Naive B cell (primary cell): Measurements from ENCODE around the gene TMIGD1. TPM values are rescaled to one million over a fixed set of nuclear protein-coding genes. Genes with fewer than 3 reads are reported as not detected.

Experiments
- ATAC-seq, 2 donors: fragments of 150-1000 bp; cut with Tn5 transposase; 2 replicates each; pipeline ENCODE4 v1.10.0; 2021; ENCODE audit warnings: low read depth in 2 of 2, mild to moderate bottlenecking in 2 of 2, moderate library complexity in 2 of 2
- DNase-seq: peaks from one replicate; pipeline ENCODE4 v3.0.0; 2022
- H3K27ac Mint-ChIP-seq, 6 donors: one replicate each; pipeline ENCODE4 v1.8.0; 2020 to 2022; ENCODE audit warnings: mild to moderate bottlenecking in 6 of 6, mixed read lengths in 6 of 6, moderate library complexity in 5 of 6, inconsistent platforms in 2 of 6
- H3K27me3 Mint-ChIP-seq, 3 donors: one replicate each; pipeline ENCODE4 v1.8.0; 2021 to 2022; ENCODE audit warnings: mixed read lengths in 3 of 3, mild to moderate bottlenecking in 1 of 3
- H3K36me3 Mint-ChIP-seq, 2 donors: one replicate each; pipeline ENCODE4 v1.8.0; 2020 to 2022; ENCODE audit warnings: mixed read lengths in 2 of 2, inconsistent platforms in 1 of 2, mild to moderate bottlenecking in 1 of 2
- H3K4me1 Mint-ChIP-seq, 3 donors: one replicate each; pipeline ENCODE4 v1.8.0; 2020 to 2022; ENCODE audit warnings: mixed read lengths in 3 of 3, inconsistent platforms in 1 of 3, mild to moderate bottlenecking in 1 of 3, moderate library complexity in 1 of 3
- H3K4me3 Mint-ChIP-seq, 8 donors: one replicate each; pipeline ENCODE4 v1.8.0; 2020 to 2022; ENCODE audit warnings: mild to moderate bottlenecking in 8 of 8, mixed read lengths in 8 of 8, moderate library complexity in 8 of 8, inconsistent platforms in 2 of 8
- H3K9me3 Mint-ChIP-seq, 7 donors: one replicate each; pipeline ENCODE4 v1.8.0; 2020 to 2022; ENCODE audit warnings: mixed read lengths in 7 of 7, mild to moderate bottlenecking in 5 of 7, inconsistent platforms in 2 of 7, moderate library complexity in 1 of 7
- polyA plus RNA-seq, 6 donors: library from polyadenylated mRNA; unstranded; fragments of 300-500 nt; fragmentation: Illumina TruSeq; gene quantifications; one replicate each; pipeline ENCODE4 v1.2.3, GENCODE V29; 2021; ENCODE audit warnings: low read depth in 6 of 6

Gene TMIGD1, protein sequence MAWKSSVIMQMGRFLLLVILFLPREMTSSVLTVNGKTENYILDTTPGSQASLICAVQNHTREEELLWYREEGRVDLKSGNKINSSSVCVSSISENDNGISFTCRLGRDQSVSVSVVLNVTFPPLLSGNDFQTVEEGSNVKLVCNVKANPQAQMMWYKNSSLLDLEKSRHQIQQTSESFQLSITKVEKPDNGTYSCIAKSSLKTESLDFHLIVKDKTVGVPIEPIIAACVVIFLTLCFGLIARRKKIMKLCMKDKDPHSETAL
- not detected for polyA plus RNA-seq

- H3K4me1 Mint-ChIP-seq, result peaks cover 4 to 11% (median 9%) of the 10 kb centered on the region in 3 donors
- peaks cover 0 to 1% (median 0%) of the 10 kb centered on the region in 7 donors for H3K9me3 Mint-ChIP-seq
- H3K4me3 Mint-ChIP-seq, result no peak within 1 kb of the TSS
- ATAC-seq, result no peak
- peaks cover 0 to 5% (median 0%) of the 10 kb centered on the region in 3 donors for H3K27me3 Mint-ChIP-seq
- no peak for DNase-seq
- H3K36me3 Mint-ChIP-seq, result no peaks in the 10 kb centered on the region
- no peak within 1 kb of the TSS for H3K27ac Mint-ChIP-seq
Measured at GRCh38 chr17:30333503-30334360, at the start of gene TMIGD1. Gene TMIGD1, minus strand, starts transcription at chr17:30334057. Its CDS starts 1,924 bp downstream, at chr17:30332133.

- H3K27me3 Mint-ChIP-seq, result peaks cover 5 to 19% (median 6%) of the 10 kb centered on the region in 3 donors
- peaks cover 0 to 12% of the 10 kb centered on the region in 2 donors for H3K36me3 Mint-ChIP-seq
- peaks cover 12 to 31% (median 23%) of the 10 kb centered on the region in 3 donors for H3K4me1 Mint-ChIP-seq
- H3K9me3 Mint-ChIP-seq, result no peaks in the 10 kb centered on the region
- no peak overlapping the region for H3K27ac Mint-ChIP-seq
- no peak for DNase-seq
- ATAC-seq, result no peak
- no peak overlapping the region for H3K4me3 Mint-ChIP-seq
Measured at GRCh38 chr17:30382345-30382744, 48.5 kb upstream of the TMIGD1 start.

DNA sequence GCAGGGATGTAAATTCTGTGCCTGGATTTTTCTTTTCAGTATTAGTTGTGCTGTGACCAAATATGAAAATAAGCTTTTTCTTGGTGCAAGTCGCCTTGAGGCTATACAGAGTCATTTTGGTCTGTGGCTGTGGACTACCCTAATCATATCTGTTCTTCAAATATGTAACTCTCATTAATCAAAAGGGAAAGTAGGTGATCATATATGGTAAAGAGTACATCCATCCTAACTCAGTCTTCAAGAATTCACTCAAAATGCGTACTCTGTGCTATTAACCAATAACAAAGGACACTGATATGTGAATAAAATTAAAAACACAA is 47.4 kb upstream of the TMIGD1 start:
- no peaks in the 10 kb centered on the region for H3K9me3 Mint-ChIP-seq
- H3K27me3 Mint-ChIP-seq, result peaks cover 15 to 25% (median 16%) of the 10 kb centered on the region in 3 donors
- peaks cover 12 to 32% (median 23%) of the 10 kb centered on the region in 3 donors for H3K4me1 Mint-ChIP-seq
- peaks cover 0 to 8% of the 10 kb centered on the region in 2 donors for H3K36me3 Mint-ChIP-seq
- H3K27ac Mint-ChIP-seq, result no peak overlapping the region
- H3K4me3 Mint-ChIP-seq, result peak overlapping the region in 1 of 8 donors; percentile 48
- DNase-seq (no peak), ATAC-seq (no peak)

DNA sequence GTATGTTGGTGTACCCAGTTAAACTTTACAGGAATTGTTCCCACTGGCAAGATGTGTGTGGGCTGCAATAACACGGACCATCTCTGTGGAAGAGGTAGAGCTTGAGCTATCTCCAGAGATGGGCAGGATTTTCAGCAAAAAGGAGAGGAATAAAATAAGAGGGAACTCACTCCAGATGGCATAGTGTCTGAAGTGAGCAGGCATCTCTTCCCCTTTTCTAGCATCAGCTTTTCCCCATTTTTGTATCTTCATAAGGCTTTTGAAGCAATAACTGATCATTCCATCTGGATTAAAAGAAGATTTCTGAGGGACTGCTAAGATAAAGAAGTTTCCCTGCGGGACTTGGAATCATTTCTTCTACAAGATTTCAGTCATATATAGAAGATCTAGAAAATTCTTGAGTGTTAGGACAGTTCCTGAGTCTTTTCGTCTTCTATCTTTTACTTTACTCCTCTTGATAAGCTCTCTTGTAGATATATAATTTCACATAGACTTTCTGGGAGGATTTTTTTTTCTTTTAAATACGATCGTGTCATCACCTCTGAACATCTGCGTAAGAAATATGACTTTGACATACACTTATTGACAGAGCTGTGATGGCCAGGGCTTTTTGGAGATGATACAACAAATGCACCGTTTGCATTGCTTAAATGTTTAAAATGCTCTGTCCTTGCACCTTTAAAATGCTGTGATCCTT is 46.9 kb upstream of the TMIGD1 start:
- peak overlapping the region in 3 of 8 donors; percentile 39 to 93 (median 92) for H3K4me3 Mint-ChIP-seq
- DNase-seq, result no peak
- peaks cover 0 to 5% of the 10 kb centered on the region in 2 donors for H3K36me3 Mint-ChIP-seq
- H3K27me3 Mint-ChIP-seq, result peaks cover 16 to 25% (median 17%) of the 10 kb centered on the region in 3 donors
- no peak for ATAC-seq
- H3K4me1 Mint-ChIP-seq, result peaks cover 12 to 32% (median 23%) of the 10 kb centered on the region in 3 donors
- H3K27ac Mint-ChIP-seq, result no peak overlapping the region
- H3K9me3 Mint-ChIP-seq, result no peaks in the 10 kb centered on the region

GRCh38 chr17:30379903-30380381 is 46.1 kb upstream of the TMIGD1 start:
- no peaks in the 10 kb centered on the region for H3K9me3 Mint-ChIP-seq
- H3K27me3 Mint-ChIP-seq, result peaks cover 16 to 25% (median 19%) of the 10 kb centered on the region in 3 donors
- H3K4me3 Mint-ChIP-seq, result peak overlapping the region; percentile 81 to 93 (median 90)
- ATAC-seq, result peak in 1 of 2 donors; percentile 14
- peak overlapping the region in 2 of 6 donors; percentile 64 to 89 for H3K27ac Mint-ChIP-seq
- DNase-seq, result peak; percentile 25
- peaks cover 12 to 32% (median 23%) of the 10 kb centered on the region in 3 donors for H3K4me1 Mint-ChIP-seq
- no peaks in the 10 kb centered on the region for H3K36me3 Mint-ChIP-seq

- H3K36me3 Mint-ChIP-seq, result no peaks in the 10 kb centered on the region
- peak overlapping the region in 2 of 6 donors; percentile 64 to 89 for H3K27ac Mint-ChIP-seq
- peaks cover 12 to 32% (median 23%) of the 10 kb centered on the region in 3 donors for H3K4me1 Mint-ChIP-seq
- no peaks in the 10 kb centered on the region for H3K9me3 Mint-ChIP-seq
- DNase-seq, result peak; percentile 21
- H3K27me3 Mint-ChIP-seq, result peaks cover 22 to 30% (median 24%) of the 10 kb centered on the region in 3 donors
- peak overlapping the region; percentile 81 to 96 (median 90) for H3K4me3 Mint-ChIP-seq
- ATAC-seq, result peak in 1 of 2 donors; percentile 5
Measured at GRCh38 chr17:30379303-30379902, 45.5 kb upstream of the TMIGD1 start.

DNA sequence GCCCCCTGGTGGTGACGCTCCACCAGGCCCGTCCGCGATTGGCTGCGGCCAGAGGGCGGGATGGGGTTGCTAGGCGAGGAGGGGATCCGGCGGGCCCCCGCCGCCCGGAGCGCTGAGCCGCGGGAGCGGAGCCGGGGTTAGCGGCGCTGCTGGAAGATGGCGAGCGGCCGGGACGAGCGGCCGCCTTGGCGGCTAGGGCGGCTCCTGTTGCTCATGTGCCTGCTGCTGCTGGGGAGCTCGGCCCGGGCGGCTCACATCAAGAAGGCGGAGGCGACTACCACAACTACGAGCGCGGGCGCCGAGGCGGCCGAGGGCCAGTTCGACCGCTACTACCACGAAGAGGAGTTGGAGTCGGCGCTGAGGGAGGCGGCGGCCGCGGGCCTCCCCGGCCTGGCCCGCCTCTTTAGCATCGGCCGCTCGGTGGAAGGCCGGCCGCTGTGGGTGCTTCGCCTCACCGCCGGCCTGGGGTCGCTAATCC is 45.0 kb upstream of the TMIGD1 start, which contains the start of gene CPD:
Gene CPD (plus strand): TSS at position 103 of the 478 bp plus-strand sequence. CDS start 54 bp downstream, at position 157.
- ATAC-seq (peak; percentile 96), DNase-seq (peak; percentile 96)
- Mint-ChIP-seq H3K27ac (peak within 1 kb of the TSS; percentile 6 to 95 (median 82)), H3K9me3 (no peaks in the 10 kb centered on the region), H3K4me1 (peaks cover 12 to 32% (median 23%) of the 10 kb centered on the region in 3 donors), H3K36me3 (no peaks in the 10 kb centered on the region), H3K4me3 (peak within 1 kb of the TSS; percentile 91 to 99 (median 96)), H3K27me3 (peaks cover 27 to 31% (median 30%) of the 10 kb centered on the region in 3 donors)

DNA sequence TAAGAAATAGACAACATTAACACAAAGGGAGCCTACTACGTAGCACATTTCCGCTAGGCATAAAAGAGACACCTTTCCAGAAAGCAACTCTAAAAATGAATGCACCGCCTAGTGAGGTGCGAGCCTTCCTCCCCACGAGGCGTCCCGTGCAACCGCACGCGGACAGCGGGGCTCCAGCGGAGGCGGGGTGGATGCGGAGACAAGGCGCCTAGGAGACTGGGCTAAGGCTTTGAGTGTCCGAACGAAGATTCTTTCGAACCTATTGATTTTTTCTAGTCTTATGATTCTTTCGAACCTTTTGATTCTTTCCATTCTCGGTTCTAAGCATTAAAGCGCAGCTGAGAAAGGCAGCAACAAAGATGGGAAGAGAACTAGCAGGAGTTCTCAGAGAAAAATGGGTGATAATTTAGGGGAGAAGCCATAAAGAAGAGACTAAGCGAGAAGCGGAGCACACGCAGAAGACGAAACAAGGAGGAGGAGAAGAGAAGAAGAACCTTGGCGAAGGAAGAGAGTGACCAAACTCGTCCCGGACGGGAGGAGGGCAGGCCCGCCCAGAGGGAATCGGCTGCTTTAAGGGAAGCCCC is 44.5 kb upstream of the TMIGD1 start:
- Mint-ChIP-seq H3K9me3 (no peaks in the 10 kb centered on the region), H3K27me3 (peaks cover 30 to 35% (median 33%) of the 10 kb centered on the region in 3 donors), H3K36me3 (no peaks in the 10 kb centered on the region), H3K27ac (peak overlapping the region; percentile 6 to 95 (median 82)), H3K4me1 (peaks cover 12 to 32% (median 23%) of the 10 kb centered on the region in 3 donors), H3K4me3 (peak overlapping the region; percentile 91 to 99 (median 96))
- no peak for DNase-seq
- ATAC-seq, result peak; percentile 16 to 22

GRCh38 chr17:30377574-30378240 is 43.9 kb upstream of the TMIGD1 start:
- no peaks in the 10 kb centered on the region for H3K9me3 Mint-ChIP-seq
- H3K27me3 Mint-ChIP-seq, result peaks cover 35 to 41% (median 39%) of the 10 kb centered on the region in 3 donors
- ATAC-seq (no peak), DNase-seq (no peak)
- no peaks in the 10 kb centered on the region for H3K36me3 Mint-ChIP-seq
- peak overlapping the region; percentile 91 to 99 (median 96) for H3K4me3 Mint-ChIP-seq
- H3K4me1 Mint-ChIP-seq, result peaks cover 12 to 32% (median 23%) of the 10 kb centered on the region in 3 donors
- H3K27ac Mint-ChIP-seq, result peak overlapping the region in 1 of 6 donors; percentile 92

DNA sequence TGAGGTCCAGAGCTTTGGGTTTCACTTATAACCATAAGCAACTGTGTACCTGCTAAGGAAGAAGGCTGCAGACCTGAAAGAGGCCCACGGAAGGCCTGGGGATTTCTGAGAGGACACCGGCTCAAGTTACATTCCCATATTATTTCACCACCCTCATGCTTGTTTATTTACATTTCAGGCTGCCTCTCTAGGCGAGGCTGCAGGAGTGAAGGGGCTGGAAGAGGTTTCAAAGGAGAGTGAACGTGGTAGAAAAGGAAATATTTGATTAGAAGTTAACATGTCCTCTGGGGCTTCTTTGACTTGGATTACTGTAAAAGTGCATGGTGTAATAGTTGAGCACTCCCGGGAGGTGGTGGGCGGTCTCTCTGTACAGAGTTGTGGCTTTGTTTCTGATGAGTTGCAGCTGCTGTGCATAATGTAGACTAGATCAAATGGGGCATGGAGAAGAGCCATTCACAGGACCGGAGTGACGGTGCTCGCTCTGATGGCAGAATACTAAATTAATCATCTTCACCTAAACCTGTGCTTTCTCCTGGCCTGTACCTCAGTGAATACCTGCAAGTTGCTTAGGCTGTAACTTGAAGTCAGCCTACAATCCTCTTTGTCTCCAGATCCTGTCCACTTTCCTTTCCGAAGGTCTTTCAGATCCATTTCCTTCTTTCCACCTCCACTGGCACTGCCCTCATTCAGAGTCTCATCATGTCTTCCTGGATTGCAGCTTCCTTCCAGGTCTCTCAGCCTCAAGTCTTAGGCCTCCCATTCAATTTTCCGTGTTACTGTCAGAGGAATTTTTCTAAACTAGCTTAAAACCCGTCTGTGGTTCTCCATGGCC is 43.0 kb upstream of the TMIGD1 start:
- peaks cover 12 to 32% (median 23%) of the 10 kb centered on the region in 3 donors for H3K4me1 Mint-ChIP-seq
- DNase-seq, result no peak
- H3K9me3 Mint-ChIP-seq, result no peaks in the 10 kb centered on the region

DNA sequence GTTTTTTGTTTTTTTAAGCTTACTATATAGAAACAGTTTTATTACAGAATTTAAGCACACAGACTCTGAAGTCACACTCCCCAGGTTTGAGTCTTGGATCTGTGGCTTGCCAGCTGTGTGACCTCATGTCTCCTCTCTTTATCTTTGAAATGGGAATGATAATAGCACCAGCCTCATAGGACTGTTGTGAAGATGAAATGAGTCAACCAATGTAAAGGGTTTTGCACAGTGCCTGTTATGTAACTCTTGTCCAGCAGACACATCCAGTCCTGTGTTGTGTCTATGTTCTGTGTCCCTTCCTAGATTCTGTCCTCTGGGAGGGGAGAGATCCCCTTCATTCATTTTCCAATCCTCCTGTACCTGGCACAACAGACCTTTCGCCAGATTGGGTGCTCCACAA is 41.8 kb upstream of the TMIGD1 start:
- no peak for DNase-seq
- H3K4me3 Mint-ChIP-seq, result no peak overlapping the region
- no peaks in the 10 kb centered on the region for H3K36me3 Mint-ChIP-seq
- peaks cover 11 to 25% (median 22%) of the 10 kb centered on the region in 3 donors for H3K4me1 Mint-ChIP-seq
- H3K9me3 Mint-ChIP-seq, result no peaks in the 10 kb centered on the region
- peaks cover 43 to 53% (median 45%) of the 10 kb centered on the region in 3 donors for H3K27me3 Mint-ChIP-seq
- no peak for ATAC-seq
- no peak overlapping the region for H3K27ac Mint-ChIP-seq

More for the DNA sequence above, 43.0 kb upstream of the TMIGD1 start:
- Mint-ChIP-seq H3K36me3 (no peaks in the 10 kb centered on the region), H3K27me3 (peaks cover 38 to 48% (median 42%) of the 10 kb centered on the region in 3 donors), H3K27ac (no peak overlapping the region), H3K4me3 (peak overlapping the region in 3 of 8 donors; percentile 6 to 96 (median 49))
- no peak for ATAC-seq
